Ramos (cell line): ENCODE data around the gene RBP2.

ENCODE experiments used
- in situ Hi-C: fragments of 300-500 bp; cut with MboI; formaldehyde crosslinking; loops from one replicate; pipeline ENCODE4 v1.14.3; 2022; ENCODE audit warnings: low sequenced_read_pairs; ENCODE audit not compliant: unreplicated experiment

The RBP2 gene

GRCh38 chr3:139476348-139476747 is at the start of gene RBP2:
RBP2 (minus strand) TSS chr3:139476516; CDS start chr3:139476459, 57 bp downstream.
- in situ Hi-C loops = no loop called here

GRCh38 chr3:139524841-139525636 is 48.7 kb upstream of the RBP2 start:
- in situ Hi-C loops = no loop called here

- in situ Hi-C loops = no loop called here
Observed at GRCh38 chr3:139523718-139524117, 47.4 kb upstream of the RBP2 start.

GRCh38 chr3:139523166-139523565 is 46.9 kb upstream of the RBP2 start:
- in situ Hi-C loops = no loop called here

GRCh38 chr3:139522421-139522820 is 46.1 kb upstream of the RBP2 start:
- in situ Hi-C loops = no loop called here

GRCh38 chr3:139521816-139522215 is 45.5 kb upstream of the RBP2 start:
- in situ Hi-C loops = no loop called here

GRCh38 chr3:139521144-139521543 is 44.8 kb upstream of the RBP2 start:
- in situ Hi-C loops = no loop called here

- in situ Hi-C loops = no loop called here
Observed at GRCh38 chr3:139519998-139520737, 43.9 kb upstream of the RBP2 start.

GRCh38 chr3:139518926-139519842 is 42.9 kb upstream of the RBP2 start:
- in situ Hi-C loops = no loop called here

GRCh38 chr3:139518306-139518705 is 42.0 kb upstream of the RBP2 start:
- in situ Hi-C loops = no loop called here

- in situ Hi-C loops = no loop called here
Observed at GRCh38 chr3:139517321-139518065, 41.2 kb upstream of the RBP2 start.

GRCh38 chr3:139514741-139515140 is 38.4 kb upstream of the RBP2 start:
- in situ Hi-C loops = no loop called here

GRCh38 chr3:139509631-139510030 is 33.3 kb upstream of the RBP2 start:
- in situ Hi-C loops = no loop called here

GRCh38 chr3:139506766-139507165 is 30.4 kb upstream of the RBP2 start:
- in situ Hi-C loops = no loop called here

GRCh38 chr3:139505829-139506386 is 29.6 kb upstream of the RBP2 start:
- in situ Hi-C loops = no loop called here

- in situ Hi-C loops = no loop called here
Observed at GRCh38 chr3:139499536-139499935, 23.2 kb upstream of the RBP2 start.

- in situ Hi-C loops = no loop called here
Observed at GRCh38 chr3:139493826-139494385, 17.6 kb upstream of the RBP2 start.

- in situ Hi-C loops = no loop called here
Observed at GRCh38 chr3:139491966-139492365, 15.7 kb upstream of the RBP2 start.

- in situ Hi-C loops = no loop called here
Observed at GRCh38 chr3:139491027-139491700, 14.8 kb upstream of the RBP2 start.
